K562 (cell line): ENCODE measurements around the gene MPG. TPM values are rescaled to one million over a fixed set of nuclear protein-coding genes. Genes with fewer than 3 reads are reported as not detected.

Experiments
- BHLHE40 ChIP-seq: IDR thresholded peaks from 2 replicates; pipeline ENCODE4 v1.6.1; 2011; ENCODE audit warnings: low read length, improper control_type of control experiment
- CBX1 ChIP-seq: sonication (generic); IDR thresholded peaks from 2 replicates; pipeline ENCODE4 v1.6.1; 2016; ENCODE audit warnings: antibody characterized with exemption, low read depth, mild to moderate bottlenecking
- CBX3 ChIP-seq, 2 experiments: IDR thresholded peaks; 1 replicate in 1 of 2; 2 replicates in 1 of 2; pipeline ENCODE4 v1.6.1; 2012; ENCODE audit warnings: inconsistent platforms in 2 of 2, low read length in 2 of 2, borderline replicate concordance in 1 of 2, control low read depth in 1 of 2
- DDX20 ChIP-seq: fragments of 450-650 bp; IDR thresholded peaks from 2 replicates; pipeline ENCODE4 v1.6.1; 2016; ENCODE audit warnings: missing genetic modification characterization, low read depth, mild to moderate bottlenecking, missing compliant biosample characterization, moderate library complexity
- JUND ChIP-seq, 2 experiments: IDR thresholded peaks; 2 replicates in 1 of 2; 3 replicates in 1 of 2; pipeline ENCODE4 v1.6.1; 2011; ENCODE audit warnings: borderline replicate concordance in 2 of 2, low read depth in 2 of 2, low read length in 2 of 2, improper control_type of control experiment in 1 of 2, missing biosample characterization in 1 of 2, missing genetic modification characterization in 1 of 2, missing genetic modification reagents in 1 of 2
- KAT2B ChIP-seq: IDR thresholded peaks from one replicate; pipeline ENCODE4 v1.6.1; 2012; ENCODE audit warnings: low read depth, mild to moderate bottlenecking, control low read depth, inconsistent platforms, low read length, moderate library complexity
- KAT7 ChIP-seq: sonication (generic); formaldehyde crosslinking; IDR thresholded peaks from 2 replicates; pipeline ENCODE4 v1.8.0; 2022; ENCODE audit warnings: missing genetic modification reagents, mild to moderate bottlenecking, borderline replicate concordance
- MYC ChIP-seq, 2 experiments: fragments of 250-450 bp in 1 of 2; sonication (Bioruptor Pico) in 1 of 2; IDR thresholded peaks; 2 replicates each; pipeline versions ENCODE4 v1.5.1 to v1.6.1; 2012 to 2021; ENCODE audit warnings: low read depth in 2 of 2, borderline replicate concordance in 1 of 2, improper control_type of control experiment in 1 of 2, low read length in 1 of 2, mild to moderate bottlenecking in 1 of 2, moderate library complexity in 1 of 2
- NONO ChIP-seq, 2 experiments: fragments of 200-400 bp in 1 of 2; fragments of 450-650 bp in 1 of 2; formaldehyde crosslinking in 1 of 2; IDR thresholded peaks; 2 replicates each; pipeline ENCODE4 v1.6.1; 2017; ENCODE audit warnings: low read depth in 2 of 2, mild to moderate bottlenecking in 2 of 2, moderate library complexity in 2 of 2, low read length in 1 of 2
- POLR2H ChIP-seq: IDR thresholded peaks from 2 replicates; pipeline ENCODE4 v1.6.1; 2016; ENCODE audit warnings: missing genetic modification characterization, low read depth, mild to moderate bottlenecking, control low read depth, missing compliant biosample characterization, moderate library complexity
- SAFB ChIP-seq: fragments of 200-400 bp; formaldehyde crosslinking; IDR thresholded peaks from 2 replicates; pipeline ENCODE4 v1.6.1; 2017; ENCODE audit warnings: low read depth, low read length, borderline replicate concordance
- SAP30 ChIP-seq: fragments of 200-600 bp; sonication (generic); IDR thresholded peaks from 2 replicates; pipeline ENCODE4 v1.6.1; 2012; ENCODE audit warnings: borderline replicate concordance, low read depth, mild to moderate bottlenecking, moderate library complexity, low read length, control low read depth, inconsistent platforms; ENCODE audit not compliant: insufficient read depth, poor library complexity, severe bottlenecking
- SIN3A ChIP-seq, 2 experiments: fragments of 150-350 bp in 1 of 2; IDR thresholded peaks; 2 replicates each; pipeline ENCODE4 v1.6.1; 2011 to 2016; ENCODE audit warnings: borderline replicate concordance in 2 of 2, low read depth in 2 of 2, low read length in 2 of 2, mild to moderate bottlenecking in 2 of 2, moderate library complexity in 2 of 2; ENCODE audit not compliant: control insufficient read depth in 1 of 2
- SMARCC2 ChIP-seq: fragments of 450-650 bp; IDR thresholded peaks from 2 replicates; pipeline ENCODE4 v1.6.1; 2017; ENCODE audit warnings: antibody characterized with exemption, moderate library complexity, mild to moderate bottlenecking, low read depth
- SPI1 ChIP-seq: IDR thresholded peaks from 2 replicates; pipeline ENCODE4 v1.6.1; 2011; ENCODE audit warnings: low read depth, low read length, control low read depth, borderline replicate concordance
- THRA ChIP-seq: fragments of 450-650 bp; IDR thresholded peaks from 2 replicates; pipeline ENCODE4 v1.6.1; 2017; ENCODE audit warnings: mild to moderate bottlenecking, moderate library complexity
- ZNF507 ChIP-seq: conservative IDR thresholded peaks from 2 replicates; pipeline ENCODE4 v1.6.1; 2017; ENCODE audit warnings: missing genetic modification characterization, missing compliant biosample characterization
- polyA plus RNA-seq, 8 experiments: library from polyadenylated mRNA; depleted of rRNA in 4 of 8; stranded (reverse) in 5 of 8; unstranded in 3 of 8; fragments of >200 nt; fragmentation: Nextera tagmentation in 2 of 8; fragmentation: Illumina TruSeq in 1 of 8; extraction: Ambion mirVana in 2 of 8; extraction: Trizol in 1 of 8; gene quantifications; 2 replicates each; pipeline versions ENCODE4 v1.2.1 to v1.2.3, GENCODE V29; 2011 to 2014; ENCODE audit warnings: inconsistent platforms in 1 of 8, missing spikeins in 1 of 8
- total RNA-seq, 7 experiments: library from RNA; depleted of rRNA in 6 of 7; stranded (reverse); fragments of >200 nt in 6 of 7; fragmentation: Illumina TruSeq in 2 of 7; extraction: Trizol in 2 of 7; gene quantifications; 2 replicates each; pipeline versions ENCODE4 v1.2.1 to v1.2.3, GENCODE V29; 2011 to 2021; ENCODE audit warnings: low replicate concordance in 1 of 7
- TF ChIP-seq, protein P1 (sequence below): fragments of 250-450 bp; sonication (Bioruptor Pico); IDR thresholded peaks from 2 replicates; pipeline ENCODE4 v1.4.0; 2020; ENCODE audit warnings: mild to moderate bottlenecking
- TF ChIP-seq, protein P2 (sequence below), 2 experiments: fragments of 450-650 bp; IDR thresholded peaks; 2 replicates each; pipeline ENCODE4 v1.6.1; 2016

MPG gene
- total and polyA plus RNA-seq, 9 of the 15 experiments (the other 6 are each of a cell fraction or from before 2014, with no cell fraction given), result 0.42 to 226 (median 36.2) TPM

- TF ChIP-seq THRA (no peak), ZNF507 (no peak), SIN3A (IDR thresholded peaks at IDR 0.05; ENCODE audit: borderline replicate concordance in 2 of 2, control insufficient read depth in 1 of 2, low read depth in 2 of 2, low read length in 2 of 2) (peak in 1 of 2 experiments; percentile 75; a peak in 1 of 4 replicates), SAP30 (peak; percentile 87), NONO (IDR thresholded peaks at IDR 0.05; ENCODE audit: low read depth in 2 of 2, low read length in 1 of 2) (no peak), JUND (IDR thresholded peaks at IDR 0.05; ENCODE audit: borderline replicate concordance, low read depth, low read length) (no peak), JUND (tag; IDR thresholded peaks at IDR 0.05; ENCODE audit: borderline replicate concordance, low read depth, low read length) (no peak; the same call in 2 of the 3 replicates), SPI1 (no peak), CBX1 (no peak), DDX20 (no peak), SMARCC2 (no peak), CBX3 (IDR thresholded peaks at IDR 0.05; ENCODE audit: borderline replicate concordance in 1 of 2, low read length in 2 of 2) (peak in 1 of 2 experiments; percentile 73; a peak in 1 of 3 replicates), BHLHE40 (peak; percentile 55), KAT2B (no peak), MYC (IDR thresholded peaks at IDR 0.05; ENCODE audit: low read depth, low read length) (peak; percentile 62; the same call in 1 of the 2 replicates), MYC (CRISPR knock-in tag; IDR thresholded peaks at IDR 0.05; ENCODE audit: borderline replicate concordance, low read depth) (peak; percentile 72; the same call in 1 of the 2 replicates), SAFB (peak; percentile 34; the same call in 1 of the 2 replicates), POLR2H (no peak; the same call in 1 of the 2 replicates), KAT7 (CRISPR knock-in tag) (peak; percentile 91; the same call in 1 of the 2 replicates)
- TF ChIP-seq, protein P1, sequence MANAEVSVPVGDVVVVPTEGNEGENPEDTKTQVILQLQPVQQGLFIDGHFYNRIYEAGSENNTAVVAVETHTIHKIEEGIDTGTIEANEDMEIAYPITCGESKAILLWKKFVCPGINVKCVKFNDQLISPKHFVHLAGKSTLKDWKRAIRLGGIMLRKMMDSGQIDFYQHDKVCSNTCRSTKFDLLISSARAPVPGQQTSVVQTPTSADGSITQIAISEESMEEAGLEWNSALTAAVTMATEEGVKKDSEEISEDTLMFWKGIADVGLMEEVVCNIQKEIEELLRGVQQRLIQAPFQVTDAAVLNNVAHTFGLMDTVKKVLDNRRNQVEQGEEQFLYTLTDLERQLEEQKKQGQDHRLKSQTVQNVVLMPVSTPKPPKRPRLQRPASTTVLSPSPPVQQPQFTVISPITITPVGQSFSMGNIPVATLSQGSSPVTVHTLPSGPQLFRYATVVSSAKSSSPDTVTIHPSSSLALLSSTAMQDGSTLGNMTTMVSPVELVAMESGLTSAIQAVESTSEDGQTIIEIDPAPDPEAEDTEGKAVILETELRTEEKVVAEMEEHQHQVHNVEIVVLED (CRISPR knock-in tag), result no peak; the same call in 1 of the 2 replicates
- TF ChIP-seq, protein P2, sequence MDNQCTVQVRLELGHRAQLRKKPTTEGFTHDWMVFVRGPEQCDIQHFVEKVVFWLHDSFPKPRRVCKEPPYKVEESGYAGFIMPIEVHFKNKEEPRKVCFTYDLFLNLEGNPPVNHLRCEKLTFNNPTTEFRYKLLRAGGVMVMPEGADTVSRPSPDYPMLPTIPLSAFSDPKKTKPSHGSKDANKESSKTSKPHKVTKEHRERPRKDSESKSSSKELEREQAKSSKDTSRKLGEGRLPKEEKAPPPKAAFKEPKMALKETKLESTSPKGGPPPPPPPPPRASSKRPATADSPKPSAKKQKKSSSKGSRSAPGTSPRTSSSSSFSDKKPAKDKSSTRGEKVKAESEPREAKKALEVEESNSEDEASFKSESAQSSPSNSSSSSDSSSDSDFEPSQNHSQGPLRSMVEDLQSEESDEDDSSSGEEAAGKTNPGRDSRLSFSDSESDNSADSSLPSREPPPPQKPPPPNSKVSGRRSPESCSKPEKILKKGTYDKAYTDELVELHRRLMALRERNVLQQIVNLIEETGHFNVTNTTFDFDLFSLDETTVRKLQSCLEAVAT (IDR thresholded peaks at IDR 0.05), result 0 out of 4 replicates have a peak, but pooled peaks of 1 of the 2 experiments have one; percentile 50
These were observed 24.4 kb upstream of the MPG start, which contains the start of the genes POLR3K and SNRNP25 (continued) for GRCh38 chr16:53346-54236.
